HG02870 (cell line): Measurements from ENCODE around the gene ESRRB.

Source experiments
- ATAC-seq: cut with Tn5 transposase; IDR thresholded peaks from one replicate; pipeline ENCODE4 v1.9.1; 2021; ENCODE audit warnings: mild to moderate bottlenecking, moderate library complexity; ENCODE audit not compliant: unreplicated experiment

ESRRB gene

GRCh38 chr14:76375947-76376404, at the start of gene ESRRB:
ESRRB (plus strand) TSS chr14:76376137; CDS start chr14:76376402, 265 bp downstream.
- ATAC-seq = no peak

- ATAC-seq = no peak
Observed at GRCh38 chr14:76326918-76327689, 48.8 kb upstream of the ESRRB start.

GRCh38 chr14:76328457-76329137, 47.3 kb upstream of the ESRRB start:
- no peak for ATAC-seq

- no peak for ATAC-seq
Observed at GRCh38 chr14:76329154-76329928, 46.6 kb upstream of the ESRRB start.

- ATAC-seq = no peak
Observed at GRCh38 chr14:76329951-76330350, 46.0 kb upstream of the ESRRB start.

- ATAC-seq = no peak
Observed at GRCh38 chr14:76330411-76331327, 45.3 kb upstream of the ESRRB start.

GRCh38 chr14:76331328-76332011, 44.5 kb upstream of the ESRRB start:
- ATAC-seq = no peak

- no peak for ATAC-seq
Observed at GRCh38 chr14:76333664-76334063, 42.3 kb upstream of the ESRRB start.

- ATAC-seq = no peak
Observed at GRCh38 chr14:76334316-76334715, 41.6 kb upstream of the ESRRB start.

- ATAC-seq = no peak
Observed at GRCh38 chr14:76336876-76337275, 39.1 kb upstream of the ESRRB start.

GRCh38 chr14:76337635-76338545, 38.0 kb upstream of the ESRRB start:
- no peak for ATAC-seq

GRCh38 chr14:76339728-76340615, 36.0 kb upstream of the ESRRB start:
- ATAC-seq = no peak

GRCh38 chr14:76343386-76343785, 32.6 kb upstream of the ESRRB start:
- ATAC-seq = no peak

- no peak for ATAC-seq
Observed at GRCh38 chr14:76346391-76347160, 29.4 kb upstream of the ESRRB start.

- ATAC-seq = no peak
Observed at GRCh38 chr14:76348898-76349297, 27.0 kb upstream of the ESRRB start.

GRCh38 chr14:76349993-76350392, 25.9 kb upstream of the ESRRB start:
- ATAC-seq = no peak

GRCh38 chr14:76350671-76351070, 25.3 kb upstream of the ESRRB start:
- ATAC-seq = no peak
